GDM1 (cell line): ENCODE data around the gene KRTAP3-2.

ENCODE experiments used
- DNase-seq: peaks from one replicate; lab custom pipeline; 2025; lab: John Stamatoyannopoulos, UW

Gene KRTAP3-2

GRCh38 chr17:40963838-40964237, 35.9 kb downstream of the KRTAP3-2 start:
- DNase-seq, result no peak

GRCh38 chr17:40962059-40962561, 37.6 kb downstream of the KRTAP3-2 start:
- no peak for DNase-seq

- no peak for DNase-seq
Observed at GRCh38 chr17:40961591-40961990, 38.1 kb downstream of the KRTAP3-2 start.

DNA sequence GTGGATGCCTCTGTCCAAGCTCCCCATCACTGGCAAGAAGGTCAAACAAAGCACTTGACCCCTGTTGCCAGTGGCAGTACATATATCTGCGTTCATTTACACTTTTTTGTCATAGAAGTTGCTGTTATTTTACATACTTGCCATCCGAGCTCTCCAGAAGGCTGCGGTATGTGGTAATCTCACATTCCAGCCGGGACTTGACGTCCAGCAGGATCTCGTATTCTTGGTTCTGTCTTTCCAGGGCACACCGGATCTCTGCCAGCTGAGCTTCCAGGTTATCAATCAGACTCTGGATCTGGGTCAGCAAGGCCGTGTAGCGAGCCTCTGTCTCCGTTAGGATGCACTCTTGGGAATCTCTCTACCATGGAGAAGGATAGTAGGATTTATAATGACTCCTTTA, 39.6 kb downstream of the KRTAP3-2 start:
- no peak for DNase-seq

DNA sequence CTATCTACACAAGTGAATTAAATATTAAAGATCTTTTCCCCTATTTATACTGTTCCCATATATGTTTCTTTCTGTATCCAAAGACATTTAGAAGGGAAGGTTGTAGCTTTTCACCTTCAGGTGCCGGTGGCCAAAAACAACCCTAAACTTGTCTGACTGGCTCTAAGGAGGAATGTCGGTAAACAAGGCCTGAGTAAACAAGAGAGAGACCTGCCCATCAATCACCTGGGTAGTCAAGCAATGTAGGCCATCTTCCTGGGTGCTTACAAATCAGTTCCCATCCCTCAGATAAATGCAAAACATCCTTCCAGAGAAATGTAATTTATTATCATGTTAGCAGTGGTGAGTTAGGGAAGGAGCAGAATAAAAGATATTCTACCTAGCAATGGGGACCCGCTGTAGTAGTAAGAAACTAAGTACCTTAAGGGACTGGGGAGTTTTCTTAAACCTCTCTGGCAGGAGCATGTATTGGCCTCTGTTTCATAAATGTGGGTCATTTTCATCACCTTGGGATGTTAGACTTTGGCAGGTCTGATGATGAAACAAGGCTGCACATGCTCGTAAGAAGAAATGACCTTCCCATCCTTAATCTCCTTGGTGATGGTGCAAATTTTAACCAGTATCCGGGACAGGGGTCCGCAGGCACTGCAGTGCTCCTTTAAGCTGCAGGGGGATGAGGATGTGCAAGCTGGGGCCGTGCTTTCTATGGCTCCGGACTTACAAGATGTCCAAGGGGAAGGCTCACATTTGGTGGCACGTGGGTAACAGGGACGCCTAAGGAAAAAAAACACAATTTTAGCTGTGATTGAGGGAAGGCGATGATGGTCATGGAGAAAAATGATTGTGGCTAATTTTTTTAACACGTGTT, 41.4 kb downstream of the KRTAP3-2 start:
- no peak for DNase-seq

- no peak for DNase-seq
Observed at GRCh38 chr17:40956401-40957254, 43.1 kb downstream of the KRTAP3-2 start.

DNA sequence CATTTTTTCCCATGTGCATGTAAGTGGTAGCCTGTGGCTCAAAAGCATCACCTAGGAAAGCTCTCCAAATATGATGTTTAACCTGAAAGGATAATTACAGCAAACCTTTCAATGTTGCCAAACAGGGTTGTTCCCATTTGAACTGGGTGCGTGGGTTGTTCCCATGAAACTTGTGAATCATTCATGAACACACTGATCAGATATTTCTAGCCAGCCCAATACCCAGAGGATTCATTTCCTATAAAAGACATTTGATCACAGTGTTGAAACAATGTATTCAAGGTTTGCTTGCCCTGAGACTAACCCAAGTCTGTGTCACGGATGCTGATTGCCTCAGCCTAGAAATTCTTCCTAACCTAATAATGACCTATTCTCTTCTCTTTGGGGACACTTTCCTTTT, 45.8 kb downstream of the KRTAP3-2 start:
- DNase-seq, result no peak

DNA sequence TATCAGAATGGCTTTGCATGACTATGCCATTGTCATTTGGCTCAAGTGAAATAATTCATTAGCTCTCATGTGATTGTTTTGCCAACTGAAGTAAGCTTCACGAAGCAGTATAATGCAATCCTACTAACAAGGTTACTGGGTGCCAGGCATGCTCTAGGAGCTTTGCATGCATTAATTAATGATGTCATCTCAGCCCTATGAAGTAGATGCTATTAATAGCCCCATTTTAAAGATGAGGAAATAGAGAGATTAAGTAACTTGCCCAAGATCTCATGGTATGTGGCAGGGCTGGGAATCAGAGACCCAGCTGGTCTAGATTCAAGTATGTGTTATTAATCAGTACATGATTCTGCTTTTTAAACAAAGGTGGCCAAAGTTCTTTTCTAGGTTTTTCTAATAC, 47.0 kb downstream of the KRTAP3-2 start:
- DNase-seq, result no peak

DNA sequence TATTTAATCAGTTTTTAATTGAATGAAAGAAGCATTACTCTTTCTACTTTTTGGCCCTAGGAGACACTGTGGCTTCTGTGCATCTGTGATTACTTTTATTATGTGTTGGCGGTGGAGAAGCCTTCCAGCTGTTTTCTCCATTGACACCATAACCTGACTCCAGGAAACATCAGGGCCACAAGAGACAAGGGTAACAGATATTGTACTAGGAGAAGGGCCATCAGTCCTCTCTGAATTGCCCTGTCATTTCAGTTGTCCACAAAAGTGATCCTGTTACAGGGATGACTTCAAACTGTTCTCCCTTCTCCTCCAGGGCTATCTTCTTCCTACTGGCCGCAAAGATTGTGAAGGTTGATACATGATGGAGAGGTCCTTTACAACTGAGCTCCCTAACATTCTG, 47.6 kb downstream of the KRTAP3-2 start:
- DNase-seq, result no peak

DNA sequence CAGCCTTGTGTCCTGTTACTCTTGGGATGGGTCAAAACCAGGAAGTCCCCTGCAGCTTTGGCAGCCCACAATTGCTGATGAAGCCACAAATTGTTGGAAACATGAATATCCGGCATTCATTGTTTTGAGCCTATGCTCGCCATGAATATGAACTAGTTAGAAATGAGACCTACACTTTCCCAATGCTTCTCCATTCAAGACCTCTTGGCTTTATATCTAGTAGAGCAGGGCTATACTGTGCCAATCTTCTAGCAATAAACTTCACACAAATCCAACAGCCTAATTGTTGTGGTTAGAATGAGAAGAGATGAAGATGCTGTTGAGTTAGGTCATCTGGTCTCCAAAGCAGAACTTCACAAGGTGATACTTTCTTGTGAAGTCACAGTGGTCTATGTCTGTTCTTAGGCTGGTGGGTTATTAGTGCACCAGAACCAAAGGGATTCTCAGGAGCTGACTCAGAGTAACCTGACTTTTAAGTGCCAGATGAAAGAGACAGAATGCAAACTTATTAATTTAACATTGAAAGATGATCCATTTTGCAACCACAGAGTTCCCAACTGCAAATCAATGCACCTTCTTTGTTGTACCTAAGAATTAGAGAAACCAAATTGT, 48.6 kb downstream of the KRTAP3-2 start:
- DNase-seq, result no peak

DNA sequence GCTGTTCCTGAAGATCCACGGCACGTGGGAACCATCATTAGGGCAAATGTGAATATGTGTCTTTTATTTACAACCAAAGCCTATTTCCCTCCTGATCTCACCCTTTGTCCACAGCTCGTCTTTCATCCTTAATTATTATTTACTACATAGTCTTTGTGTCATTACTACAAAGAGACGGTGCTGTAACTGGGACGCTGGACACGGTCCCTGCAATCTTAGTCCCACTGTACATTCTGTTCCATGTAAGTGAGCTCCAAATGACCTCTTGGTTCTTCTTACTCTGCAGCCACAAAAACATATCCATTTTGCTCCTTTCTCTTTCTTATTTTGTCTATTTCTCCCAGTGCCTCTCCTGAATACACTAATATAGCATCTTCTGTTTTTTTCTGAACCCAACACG, 49.5 kb downstream of the KRTAP3-2 start:
- DNase-seq, result no peak

- DNase-seq, result no peak
Observed at GRCh38 chr17:40949418-40949817, 50.3 kb downstream of the KRTAP3-2 start.
